IMR-90 (cell line): ENCODE results near the gene FAM110D. TPM values are rescaled to one million over a fixed set of nuclear protein-coding genes. Genes with fewer than 3 reads are reported as not detected.
A peak's percentile ranks its signal among the peaks of the same experiment; 100 is the strongest.

Source experiments
- ATAC-seq: fragments of 200-7000 bp; cut with Tn5 transposase; 2 replicates; pipeline ENCODE4 v1.9.1; 2020; ENCODE audit warnings: low read depth, mild to moderate bottlenecking, moderate library complexity
- BruUV-seq: library from RNA; stranded (reverse); fragments of 400-500 nt; replicated peaks from 2 replicates; lab custom pipeline; 2021; lab: Mats Ljungman, UMichigan
- CTCF ChIA-PET: fragments of 300-600 bp; formaldehyde crosslinking; extraction: SDS; loops from one replicate; lab custom pipeline; 2021; ENCODE audit warnings: antibody characterized with exemption; lab: Yijun Ruan, JAX
- POLR2A ChIA-PET: fragments of 300-600 bp; sonication (Branson Sonifier 250); formaldehyde crosslinking; loops from one replicate; lab custom pipeline; 2022; ENCODE audit warnings: antibody characterized with exemption; ENCODE audit not compliant: unreplicated experiment; lab: Charles Lee
- DNase-seq: peaks from one replicate; pipeline ENCODE4 v3.0.0; 2013
- H2AFZ ChIP-seq: replicated peaks from 2 replicates; pipeline ENCODE3; 2013; ENCODE audit warnings: low read length, mild to moderate bottlenecking; ENCODE audit not compliant: poor library complexity
- H2AK5ac ChIP-seq: 2 replicates; pipeline ENCODE4 v1.6.1; 2013; ENCODE audit warnings: low read depth, low read length, inconsistent platforms
- H2AK9ac ChIP-seq: replicated peaks from 2 replicates; pipeline ENCODE3; 2013; ENCODE audit warnings: mild to moderate bottlenecking, low read depth, low read length, moderate library complexity; ENCODE audit not compliant: poor library complexity
- H2BK120ac ChIP-seq: 2 replicates; pipeline ENCODE4 v1.6.1; 2013; ENCODE audit warnings: low read depth, low read length, inconsistent platforms
- H2BK15ac ChIP-seq: 3 replicates; pipeline ENCODE4 v1.6.1; 2013; ENCODE audit warnings: low read depth, low read length, inconsistent platforms
- H2BK20ac ChIP-seq: 2 replicates; pipeline ENCODE4 v1.6.1; 2013; ENCODE audit warnings: low read depth, mild to moderate bottlenecking, inconsistent platforms, low read length, moderate library complexity
- H2BK5ac ChIP-seq: 2 replicates; pipeline ENCODE4 v1.6.1; 2013; ENCODE audit warnings: mild to moderate bottlenecking, low read depth, low read length, inconsistent platforms; ENCODE audit not compliant: poor library complexity, severe bottlenecking
- H3K14ac ChIP-seq: replicated peaks from 2 replicates; pipeline ENCODE4 v1.6.1; 2013; ENCODE audit warnings: low read depth, low read length, inconsistent platforms
- H3K18ac ChIP-seq: 2 replicates; pipeline ENCODE4 v1.6.1; 2013; ENCODE audit warnings: low read depth, low read length, control low read depth
- H3K23ac ChIP-seq: 2 replicates; pipeline ENCODE4 v1.6.1; 2013; ENCODE audit warnings: low read depth, low read length, inconsistent platforms
- H3K27ac ChIP-seq: 2 replicates; pipeline ENCODE4 v1.5.1; 2013; ENCODE audit warnings: mild to moderate bottlenecking, control low read depth, low read length; ENCODE audit not compliant: insufficient read depth
- H3K27me3 ChIP-seq: 2 replicates; pipeline ENCODE4 v1.6.1; 2013; ENCODE audit warnings: low read length; ENCODE audit not compliant: control insufficient read depth, insufficient read depth
- H3K36me3 ChIP-seq: 2 replicates; pipeline ENCODE4 v1.6.1; 2013; ENCODE audit warnings: low read length, mixed read lengths; ENCODE audit not compliant: control insufficient read depth, insufficient read depth
- H3K4ac ChIP-seq: 2 replicates; pipeline ENCODE4 v1.6.1; 2013; ENCODE audit warnings: low read depth, low read length, inconsistent platforms
- H3K4me1 ChIP-seq: 2 replicates; pipeline ENCODE4 v1.6.1; 2013; ENCODE audit warnings: low read length, mixed read lengths; ENCODE audit not compliant: control insufficient read depth, insufficient read depth
- H3K4me2 ChIP-seq: 2 replicates; pipeline ENCODE4 v1.6.1; 2013; ENCODE audit warnings: low read depth, mild to moderate bottlenecking, control low read depth, low read length, moderate library complexity
- H3K4me3 ChIP-seq: 2 replicates; pipeline ENCODE4 v1.5.1; 2013; ENCODE audit warnings: low read depth, mild to moderate bottlenecking, control low read depth, low read length, moderate library complexity; ENCODE audit not compliant: insufficient read depth
- H3K56ac ChIP-seq: 2 replicates; pipeline ENCODE4 v1.6.1; 2013; ENCODE audit warnings: low read length, inconsistent platforms; ENCODE audit not compliant: insufficient read depth; ENCODE audit errors: extremely low read depth
- H3K79me1 ChIP-seq, 2 experiments: 2 replicates each; pipeline ENCODE4 v1.6.1; 2013; ENCODE audit warnings: low read length in 2 of 2, inconsistent platforms in 1 of 2, low read depth in 1 of 2
- H3K9ac ChIP-seq: 2 replicates; pipeline ENCODE4 v1.6.1; 2013; ENCODE audit warnings: low read depth, low read length, control low read depth
- H3K9me1 ChIP-seq: 2 replicates; pipeline ENCODE4 v1.6.1; 2013; ENCODE audit warnings: low read length, inconsistent platforms; ENCODE audit not compliant: insufficient read depth
- H3K9me3 ChIP-seq: 2 replicates; pipeline ENCODE4 v1.6.1; 2013; ENCODE audit warnings: low read length; ENCODE audit not compliant: control insufficient read depth, insufficient read depth
- H4K20me1 ChIP-seq: 2 replicates; pipeline ENCODE4 v1.6.1; 2013; ENCODE audit warnings: low read length, inconsistent platforms; ENCODE audit not compliant: insufficient read depth
- H4K5ac ChIP-seq: 2 replicates; pipeline ENCODE4 v1.6.1; 2013; ENCODE audit warnings: mild to moderate bottlenecking, low read depth, low read length, control low read depth
- H4K8ac ChIP-seq, 2 experiments: 2 replicates each; pipeline ENCODE4 v1.6.1; 2013; ENCODE audit warnings: low read depth in 2 of 2, low read length in 2 of 2, control low read depth in 1 of 2, inconsistent platforms in 1 of 2
- H4K91ac ChIP-seq: 2 replicates; pipeline ENCODE4 v1.6.1; 2013; ENCODE audit warnings: low read depth, low read length, inconsistent platforms; ENCODE audit not compliant: insufficient read depth
- BHLHE40 ChIP-seq: fragments of 150-350 bp; IDR thresholded peaks from 2 replicates; pipeline ENCODE4 v1.6.1; 2016; ENCODE audit warnings: mild to moderate bottlenecking, low read depth, low read length
- CEBPB ChIP-seq: IDR thresholded peaks from 2 replicates; pipeline ENCODE4 v1.6.1; 2012; ENCODE audit warnings: low read depth, low read length, improper control_type of control experiment
- CHD1 ChIP-seq: IDR thresholded peaks from 2 replicates; pipeline ENCODE4 v1.6.1; 2012; ENCODE audit warnings: low read depth, low read length, improper control_type of control experiment
- FOS ChIP-seq: fragments of 150-350 bp; IDR thresholded peaks from 2 replicates; pipeline ENCODE4 v1.6.1; 2016; ENCODE audit warnings: low read depth, low read length
- MAFK ChIP-seq: IDR thresholded peaks from 2 replicates; pipeline ENCODE4 v1.6.1; 2012; ENCODE audit warnings: low read depth, low read length, improper control_type of control experiment
- MAZ ChIP-seq: IDR thresholded peaks from 2 replicates; pipeline ENCODE4 v1.6.1; 2012; ENCODE audit warnings: low read depth, mild to moderate bottlenecking, low read length, improper control_type of control experiment, moderate library complexity, borderline replicate concordance
- MXI1 ChIP-seq: IDR thresholded peaks from 2 replicates; pipeline ENCODE4 v1.6.1; 2012; ENCODE audit warnings: low read depth, mild to moderate bottlenecking, low read length, moderate library complexity, borderline replicate concordance
- NFE2L2 ChIP-seq: fragments of 150-350 bp; IDR thresholded peaks from 2 replicates; pipeline ENCODE4 v1.6.1; 2016; ENCODE audit warnings: low read depth, mild to moderate bottlenecking, low read length
- RAD21 ChIP-seq: IDR thresholded peaks from 2 replicates; pipeline ENCODE4 v1.6.1; 2012; ENCODE audit warnings: low read length, improper control_type of control experiment
- RCOR1 ChIP-seq: IDR thresholded peaks from 2 replicates; pipeline ENCODE4 v1.6.1; 2012; ENCODE audit warnings: mild to moderate bottlenecking, low read length, improper control_type of control experiment; ENCODE audit not compliant: insufficient replicate concordance
- RFX5 ChIP-seq: IDR thresholded peaks from 2 replicates; pipeline ENCODE4 v1.8.0; 2012; ENCODE audit warnings: low read depth, mild to moderate bottlenecking, low read length, moderate library complexity
- SMC3 ChIP-seq: fragments of 150-350 bp; IDR thresholded peaks from 2 replicates; pipeline ENCODE4 v1.6.1; 2016; ENCODE audit warnings: low read depth, mild to moderate bottlenecking, antibody characterized with exemption, low read length, moderate library complexity
- WGBS, 2 experiments: methylation state at CpG; one replicate each; pipeline versions ENCODE4 v1.1.5 to v1.1.7; 2013; ENCODE audit warnings: missing lambda C conversion rate in 2 of 2; ENCODE audit not compliant: insufficient read length in 1 of 2; ENCODE audit errors: extremely low coverage in 2 of 2; 5-methylcytosine and 5-hydroxymethylcytosine counted together
- dilution Hi-C: fragments of 300-500 bp; cut with HindIII; formaldehyde crosslinking; loops from one replicate; pipeline ENCODE4 v1.14.3; 2018; ENCODE audit warnings: low sequenced_read_pairs; ENCODE audit not compliant: unreplicated experiment
- in situ Hi-C: fragments of 300-500 bp; cut with MboI; formaldehyde crosslinking; loops from 3 replicates; pipeline ENCODE4 v1.14.3; 2019; ENCODE audit warnings: low sequenced_read_pairs, inconsistent platforms, mixed read lengths
- intact Hi-C: fragments of 100-400 bp; cut with micrococcal nuclease; formaldehyde crosslinking; loops from 2 replicates; pipeline ENCODE4 v1.10.0; 2022
- polyA plus RNA-seq, 3 experiments: library from polyadenylated mRNA; depleted of rRNA; stranded (reverse); fragments of >200 nt; gene quantifications; 2 replicates each; pipeline ENCODE4 v1.2.3, GENCODE V29; 2012; ENCODE audit warnings: low replicate concordance in 1 of 3
- total RNA-seq: library from RNA; depleted of rRNA; stranded (reverse); fragments of >200 nt; gene quantifications from 2 replicates; pipeline ENCODE4 v1.2.3, GENCODE V29; 2012
- TF ChIP-seq, protein P1 (sequence below): conservative IDR thresholded peaks from 2 replicates; pipeline ENCODE4 v1.5.1; 2012; ENCODE audit warnings: mild to moderate bottlenecking, low read depth, low read length, improper control_type of control experiment
- TF ChIP-seq, protein P2 (sequence below): fragments of 150-350 bp; IDR thresholded peaks from 2 replicates; pipeline ENCODE4 v1.6.1; 2017; ENCODE audit warnings: mild to moderate bottlenecking, antibody characterized with exemption, low read length, low read depth

FAM110D gene
- total and polyA plus RNA-seq, 2 of the 4 experiments (the other 2 are of a cell fraction), result not detected

DNA sequence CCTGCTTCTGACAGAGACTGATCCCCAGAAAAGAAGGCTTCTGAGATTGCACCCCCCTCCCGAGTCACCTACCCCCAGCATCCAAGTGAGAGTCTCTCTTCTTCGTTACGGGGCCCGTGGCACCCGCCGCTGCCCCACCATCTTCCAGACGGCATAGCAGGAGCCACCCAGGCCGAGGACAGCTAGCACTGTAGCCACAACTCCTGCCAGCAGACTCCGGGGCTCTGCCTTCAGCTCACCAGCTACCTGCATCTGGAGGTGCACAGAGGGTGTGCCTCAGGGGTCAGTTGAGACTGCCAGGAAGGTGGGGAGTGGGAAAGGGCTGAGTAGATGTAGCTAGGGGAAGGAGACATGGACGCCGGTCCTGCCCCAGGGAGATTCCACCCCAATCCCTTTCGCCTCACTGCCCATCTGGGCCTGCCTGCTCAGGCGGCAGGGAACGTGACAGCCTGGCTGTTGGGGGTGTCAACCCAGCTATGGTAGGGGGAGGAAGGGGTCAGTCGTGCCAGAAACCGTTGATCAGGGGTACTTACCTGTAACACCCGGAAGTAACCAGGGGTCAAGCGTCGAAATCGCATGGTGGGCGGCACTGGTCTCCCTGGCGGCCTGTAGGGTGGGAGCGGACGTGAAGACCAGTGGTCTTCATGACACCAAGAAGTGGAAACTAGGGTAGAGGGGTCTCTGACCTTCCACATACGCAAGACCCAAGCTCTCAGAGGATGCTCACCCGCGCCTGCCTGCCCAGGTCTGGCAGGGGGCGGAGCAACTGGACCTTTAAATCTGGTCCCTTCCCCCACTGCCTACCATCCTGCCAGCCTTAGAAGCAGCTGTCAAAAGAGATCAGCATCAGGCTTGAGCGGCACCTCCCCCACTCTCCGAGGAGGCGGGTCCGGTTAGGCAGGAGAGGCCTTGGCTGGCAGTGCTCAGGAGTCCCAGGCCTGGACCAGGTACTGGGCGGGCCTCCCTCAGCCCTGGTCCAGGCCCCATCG is 12.5 kb downstream of the FAM110D start, which contains the start of gene ZNF593OS:
Gene ZNF593OS, minus strand, starts transcription at position 749 of the 989 bp plus-strand sequence. Its CDS starts 171 bp downstream, at position 578.
- intact Hi-C loops, result no loop called here
- H4K8ac ChIP-seq, result no peak within 1 kb of the TSS
- no peak within 1 kb of the TSS; the same call in 1 of the 2 replicates for H3K4me3 ChIP-seq
- H3K4ac ChIP-seq, result no peak within 1 kb of the TSS
- H3K4me2 ChIP-seq, result peak within 1 kb of the TSS; percentile 91; the same call in 1 of the 2 replicates
- WGBS, 2 experiments, result 95% methylated on average over 7 of the region's 34 CpGs; no CpG with 5 or more reads in 1 of the 2 experiments
- CTCF ChIA-PET, result no interaction called here
- no peak within 1 kb of the TSS for H3K14ac ChIP-seq
- no peak within 1 kb of the TSS for H2AFZ ChIP-seq
- dilution Hi-C loops, result no loop called here
- peaks cover 6% of the 10 kb centered on the region; the same call in 1 of the 2 replicates for H3K9me1 ChIP-seq
- peaks cover 5% of the 10 kb centered on the region; the same call in 1 of the 2 replicates for H3K4me1 ChIP-seq
- H2BK5ac ChIP-seq, result no peak within 1 kb of the TSS
- no peak within 1 kb of the TSS for H4K91ac ChIP-seq
- ATAC-seq, result no peak
- no peak within 1 kb of the TSS for H2BK120ac ChIP-seq
- no peak within 1 kb of the TSS for H4K5ac ChIP-seq
- POLR2A ChIA-PET, result no interaction called here
- H3K36me3 ChIP-seq, result 0 out of 2 replicates have a peak, but pooled peaks cover 2% of the 10 kb centered on the region
- BruUV-seq, result no TSS peak
- in situ Hi-C loops, result no loop called here
- H4K20me1 ChIP-seq, result no peaks in the 10 kb centered on the region
- no peaks in the 10 kb centered on the region for H3K9me3 ChIP-seq
- no peak within 1 kb of the TSS for H2BK15ac ChIP-seq
- H3K79me1 ChIP-seq, result peaks cover 4 to 19% of the 10 kb centered on the region in 2 experiments
- no peak within 1 kb of the TSS for H3K27ac ChIP-seq
- no peak within 1 kb of the TSS for H3K56ac ChIP-seq
- no peak within 1 kb of the TSS for H3K18ac ChIP-seq
- H2AK9ac ChIP-seq, result peak within 1 kb of the TSS; percentile 95
- no peak within 1 kb of the TSS for H3K9ac ChIP-seq
- no peak within 1 kb of the TSS for H3K23ac ChIP-seq
- H2BK20ac ChIP-seq, result no peak within 1 kb of the TSS
- no peaks in the 10 kb centered on the region for H3K27me3 ChIP-seq
- peak within 1 kb of the TSS; percentile 88; the same call in 1 of the 2 replicates for H2AK5ac ChIP-seq
- DNase-seq, result no peak
- TF ChIP-seq CEBPB (no peak), MAZ (no peak), MAFK (no peak), RAD21 (no peak), SMC3 (no peak), MXI1 (no peak), CHD1 (no peak), NFE2L2 (no peak), RCOR1 (no peak), RFX5 (no peak), BHLHE40 (no peak), FOS (no peak)
- TF ChIP-seq, protein P1, sequence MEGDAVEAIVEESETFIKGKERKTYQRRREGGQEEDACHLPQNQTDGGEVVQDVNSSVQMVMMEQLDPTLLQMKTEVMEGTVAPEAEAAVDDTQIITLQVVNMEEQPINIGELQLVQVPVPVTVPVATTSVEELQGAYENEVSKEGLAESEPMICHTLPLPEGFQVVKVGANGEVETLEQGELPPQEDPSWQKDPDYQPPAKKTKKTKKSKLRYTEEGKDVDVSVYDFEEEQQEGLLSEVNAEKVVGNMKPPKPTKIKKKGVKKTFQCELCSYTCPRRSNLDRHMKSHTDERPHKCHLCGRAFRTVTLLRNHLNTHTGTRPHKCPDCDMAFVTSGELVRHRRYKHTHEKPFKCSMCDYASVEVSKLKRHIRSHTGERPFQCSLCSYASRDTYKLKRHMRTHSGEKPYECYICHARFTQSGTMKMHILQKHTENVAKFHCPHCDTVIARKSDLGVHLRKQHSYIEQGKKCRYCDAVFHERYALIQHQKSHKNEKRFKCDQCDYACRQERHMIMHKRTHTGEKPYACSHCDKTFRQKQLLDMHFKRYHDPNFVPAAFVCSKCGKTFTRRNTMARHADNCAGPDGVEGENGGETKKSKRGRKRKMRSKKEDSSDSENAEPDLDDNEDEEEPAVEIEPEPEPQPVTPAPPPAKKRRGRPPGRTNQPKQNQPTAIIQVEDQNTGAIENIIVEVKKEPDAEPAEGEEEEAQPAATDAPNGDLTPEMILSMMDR, result no peak
- TF ChIP-seq, protein P2, sequence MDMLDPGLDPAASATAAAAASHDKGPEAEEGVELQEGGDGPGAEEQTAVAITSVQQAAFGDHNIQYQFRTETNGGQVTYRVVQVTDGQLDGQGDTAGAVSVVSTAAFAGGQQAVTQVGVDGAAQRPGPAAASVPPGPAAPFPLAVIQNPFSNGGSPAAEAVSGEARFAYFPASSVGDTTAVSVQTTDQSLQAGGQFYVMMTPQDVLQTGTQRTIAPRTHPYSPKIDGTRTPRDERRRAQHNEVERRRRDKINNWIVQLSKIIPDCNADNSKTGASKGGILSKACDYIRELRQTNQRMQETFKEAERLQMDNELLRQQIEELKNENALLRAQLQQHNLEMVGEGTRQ, result no peak
